HL-60 (cell line): ENCODE data around the gene RHCG.

Experiments used
- POLR2AphosphoS5 ChIP-seq: IDR thresholded peaks from 2 replicates; pipeline ENCODE4 v1.6.1; 2012; ENCODE audit warnings: low read depth
- SPI1 ChIP-seq: IDR thresholded peaks from 2 replicates; pipeline ENCODE4 v1.6.1; 2012; ENCODE audit warnings: low read depth, mild to moderate bottlenecking, borderline replicate concordance
- TF ChIP-seq, protein P1 (sequence below): IDR thresholded peaks from one replicate; pipeline ENCODE4 v1.5.1; 2011; ENCODE audit warnings: low read length, control low read depth, inconsistent platforms; ENCODE audit not compliant: insufficient read depth

DNA sequence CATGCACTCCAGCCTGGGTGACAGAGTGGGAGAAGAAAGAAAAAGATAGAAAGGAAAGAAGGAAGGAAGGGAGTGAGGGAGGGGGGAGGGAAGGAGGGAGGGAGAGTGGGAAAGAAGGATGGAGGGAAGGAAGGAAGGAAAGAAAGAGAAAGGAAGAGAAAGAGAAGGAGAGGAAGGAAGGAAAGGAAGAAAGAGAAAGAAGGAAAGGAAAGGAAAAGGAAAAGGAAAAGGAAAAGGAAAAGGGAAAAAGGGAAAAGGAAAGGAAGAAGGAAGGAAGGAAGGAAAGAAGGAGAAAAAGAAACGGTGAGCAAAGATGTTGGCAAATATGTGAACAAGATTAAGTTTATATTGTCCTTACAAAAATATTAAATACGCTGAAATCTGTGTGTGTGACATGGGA is 42.6 kb upstream of the RHCG start:
- TF ChIP-seq, protein P1, sequence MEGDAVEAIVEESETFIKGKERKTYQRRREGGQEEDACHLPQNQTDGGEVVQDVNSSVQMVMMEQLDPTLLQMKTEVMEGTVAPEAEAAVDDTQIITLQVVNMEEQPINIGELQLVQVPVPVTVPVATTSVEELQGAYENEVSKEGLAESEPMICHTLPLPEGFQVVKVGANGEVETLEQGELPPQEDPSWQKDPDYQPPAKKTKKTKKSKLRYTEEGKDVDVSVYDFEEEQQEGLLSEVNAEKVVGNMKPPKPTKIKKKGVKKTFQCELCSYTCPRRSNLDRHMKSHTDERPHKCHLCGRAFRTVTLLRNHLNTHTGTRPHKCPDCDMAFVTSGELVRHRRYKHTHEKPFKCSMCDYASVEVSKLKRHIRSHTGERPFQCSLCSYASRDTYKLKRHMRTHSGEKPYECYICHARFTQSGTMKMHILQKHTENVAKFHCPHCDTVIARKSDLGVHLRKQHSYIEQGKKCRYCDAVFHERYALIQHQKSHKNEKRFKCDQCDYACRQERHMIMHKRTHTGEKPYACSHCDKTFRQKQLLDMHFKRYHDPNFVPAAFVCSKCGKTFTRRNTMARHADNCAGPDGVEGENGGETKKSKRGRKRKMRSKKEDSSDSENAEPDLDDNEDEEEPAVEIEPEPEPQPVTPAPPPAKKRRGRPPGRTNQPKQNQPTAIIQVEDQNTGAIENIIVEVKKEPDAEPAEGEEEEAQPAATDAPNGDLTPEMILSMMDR = no peak
- TF ChIP-seq POLR2AphosphoS5 = no peak
- TF ChIP-seq SPI1 = no peak
